ENCODE results near the gene NHEJ1.

The NHEJ1 gene

GRCh38 chr2:219181531-219181930 lies 20.9 kb upstream of the NHEJ1 start:
- no peak overlapping the region for H3K4me3 ChIP-seq (ENCODE audit: low read depth in 1 of 2, low read length in 2 of 2)
- H3K27ac ChIP-seq (ENCODE audit: low read depth, low read length) = no peak overlapping the region
- H3K36me3 ChIP-seq (ENCODE audit: control insufficient read depth in 1 of 2, insufficient read depth in 2 of 2, low read length in 2 of 2) = peaks cover 43 to 51% of the 10 kb centered on the region in 2 donors
- no peak overlapping the region for H3K9ac ChIP-seq (ENCODE audit: low read depth in 1 of 2, low read length in 2 of 2)
- no peaks in the 10 kb centered on the region for H3K9me3 ChIP-seq (ENCODE audit: control insufficient read depth in 1 of 2, low read length in 2 of 2)
- H3K4me1 ChIP-seq (ENCODE audit: control insufficient read depth in 1 of 2, insufficient read depth in 2 of 2, low read length in 2 of 2) = peaks cover 13 to 18% of the 10 kb centered on the region in 2 donors
- no peaks in the 10 kb centered on the region for H3K27me3 ChIP-seq (ENCODE audit: control insufficient read depth in 1 of 2, insufficient read depth in 2 of 2, low read length in 2 of 2)

- H3K27ac ChIP-seq (ENCODE audit: low read depth, low read length) = no peak overlapping the region
- H3K27me3 ChIP-seq (ENCODE audit: control insufficient read depth in 1 of 2, insufficient read depth in 2 of 2, low read length in 2 of 2) = no peaks in the 10 kb centered on the region
- peaks cover 13 to 19% of the 10 kb centered on the region in 2 donors for H3K4me1 ChIP-seq (ENCODE audit: control insufficient read depth in 1 of 2, insufficient read depth in 2 of 2, low read length in 2 of 2)
- H3K9ac ChIP-seq (ENCODE audit: low read depth in 1 of 2, low read length in 2 of 2) = no peak overlapping the region
- no peaks in the 10 kb centered on the region for H3K9me3 ChIP-seq (ENCODE audit: control insufficient read depth in 1 of 2, low read length in 2 of 2)
- H3K4me3 ChIP-seq (ENCODE audit: low read depth in 1 of 2, low read length in 2 of 2) = no peak overlapping the region
- H3K36me3 ChIP-seq (ENCODE audit: control insufficient read depth in 1 of 2, insufficient read depth in 2 of 2, low read length in 2 of 2) = peaks cover 43 to 51% of the 10 kb centered on the region in 2 donors
Observed at GRCh38 chr2:219180961-219181360, 20.3 kb upstream of the NHEJ1 start.

GRCh38 chr2:219179601-219180465 lies 19.2 kb upstream of the NHEJ1 start:
- Histone ChIP-seq H3K4me3 (ENCODE audit: low read depth in 1 of 2, low read length in 2 of 2) (peak overlapping the region; percentile 79 to 85), H3K36me3 (ENCODE audit: control insufficient read depth in 1 of 2, insufficient read depth in 2 of 2, low read length in 2 of 2) (peaks cover 42 to 54% of the 10 kb centered on the region in 2 donors), H3K9me3 (ENCODE audit: control insufficient read depth in 1 of 2, low read length in 2 of 2) (no peaks in the 10 kb centered on the region), H3K27me3 (ENCODE audit: control insufficient read depth in 1 of 2, insufficient read depth in 2 of 2, low read length in 2 of 2) (no peaks in the 10 kb centered on the region), H3K4me1 (ENCODE audit: control insufficient read depth in 1 of 2, insufficient read depth in 2 of 2, low read length in 2 of 2) (peaks cover 20 to 26% of the 10 kb centered on the region in 2 donors), H3K9ac (ENCODE audit: low read depth in 1 of 2, low read length in 2 of 2) (peak overlapping the region in 1 of 2 donors; percentile 95), H3K27ac (ENCODE audit: low read depth, low read length) (no peak overlapping the region)

GRCh38 chr2:219178377-219179175 lies 18.0 kb upstream of the NHEJ1 start:
- Histone ChIP-seq H3K27ac (ENCODE audit: low read depth, low read length) (peak overlapping the region; percentile 65), H3K27me3 (ENCODE audit: control insufficient read depth in 1 of 2, insufficient read depth in 2 of 2, low read length in 2 of 2) (no peaks in the 10 kb centered on the region), H3K4me1 (ENCODE audit: control insufficient read depth in 1 of 2, insufficient read depth in 2 of 2, low read length in 2 of 2) (peaks cover 24 to 26% of the 10 kb centered on the region in 2 donors), H3K4me3 (ENCODE audit: low read depth in 1 of 2, low read length in 2 of 2) (peak overlapping the region; percentile 79 to 85), H3K36me3 (ENCODE audit: control insufficient read depth in 1 of 2, insufficient read depth in 2 of 2, low read length in 2 of 2) (peaks cover 45 to 56% of the 10 kb centered on the region in 2 donors), H3K9me3 (ENCODE audit: control insufficient read depth in 1 of 2, low read length in 2 of 2) (no peaks in the 10 kb centered on the region), H3K9ac (ENCODE audit: low read depth in 1 of 2, low read length in 2 of 2) (peak overlapping the region; percentile 34 to 95)

- Histone ChIP-seq H3K9ac (ENCODE audit: low read depth in 1 of 2, low read length in 2 of 2) (peak within 1 kb of the TSS; percentile 95 to 98), H3K4me1 (ENCODE audit: control insufficient read depth in 1 of 2, insufficient read depth in 2 of 2, low read length in 2 of 2) (peaks cover 26 to 29% of the 10 kb centered on the region in 2 donors), H3K36me3 (ENCODE audit: control insufficient read depth in 1 of 2, insufficient read depth in 2 of 2, low read length in 2 of 2) (peaks cover 43 to 56% of the 10 kb centered on the region in 2 donors), H3K27ac (ENCODE audit: low read depth, low read length) (peak within 1 kb of the TSS; percentile 100), H3K27me3 (ENCODE audit: control insufficient read depth in 1 of 2, insufficient read depth in 2 of 2, low read length in 2 of 2) (no peaks in the 10 kb centered on the region), H3K4me3 (ENCODE audit: low read depth in 1 of 2, low read length in 2 of 2) (peak within 1 kb of the TSS; percentile 88 to 95), H3K9me3 (ENCODE audit: control insufficient read depth in 1 of 2, low read length in 2 of 2) (no peaks in the 10 kb centered on the region)
Observed at GRCh38 chr2:219177552-219178376, 17.1 kb upstream of the NHEJ1 start, which contains the start of gene RETREG2. RETREG2 (plus strand) TSS chr2:219178275; CDS start chr2:219178353, 78 bp downstream.

GRCh38 chr2:219176818-219177551 lies 16.4 kb upstream of the NHEJ1 start, which contains the start of gene CNPPD1:
CNPPD1 (minus strand) TSS chr2:219176925; CDS start chr2:219176828, 97 bp downstream.
- H3K27me3 ChIP-seq (ENCODE audit: control insufficient read depth in 1 of 2, insufficient read depth in 2 of 2, low read length in 2 of 2) = no peaks in the 10 kb centered on the region
- H3K4me3 ChIP-seq (ENCODE audit: low read depth in 1 of 2, low read length in 2 of 2) = peak within 1 kb of the TSS; percentile 95
- H3K9me3 ChIP-seq (ENCODE audit: control insufficient read depth in 1 of 2, low read length in 2 of 2) = no peaks in the 10 kb centered on the region
- H3K9ac ChIP-seq (ENCODE audit: low read depth in 1 of 2, low read length in 2 of 2) = peak within 1 kb of the TSS; percentile 95 to 98
- peak within 1 kb of the TSS; percentile 100 for H3K27ac ChIP-seq (ENCODE audit: low read depth, low read length)
- H3K36me3 ChIP-seq (ENCODE audit: control insufficient read depth in 1 of 2, insufficient read depth in 2 of 2, low read length in 2 of 2) = peaks cover 39 to 56% of the 10 kb centered on the region in 2 donors
- peaks cover 26 to 29% of the 10 kb centered on the region in 2 donors for H3K4me1 ChIP-seq (ENCODE audit: control insufficient read depth in 1 of 2, insufficient read depth in 2 of 2, low read length in 2 of 2)

- peaks cover 31 to 56% of the 10 kb centered on the region in 2 donors for H3K36me3 ChIP-seq (ENCODE audit: control insufficient read depth in 1 of 2, insufficient read depth in 2 of 2, low read length in 2 of 2)
- H3K9me3 ChIP-seq (ENCODE audit: control insufficient read depth in 1 of 2, low read length in 2 of 2) = no peaks in the 10 kb centered on the region
- peak overlapping the region; percentile 95 for H3K4me3 ChIP-seq (ENCODE audit: low read depth in 1 of 2, low read length in 2 of 2)
- peaks cover 29% of the 10 kb centered on the region in 2 donors for H3K4me1 ChIP-seq (ENCODE audit: control insufficient read depth in 1 of 2, insufficient read depth in 2 of 2, low read length in 2 of 2)
- no peaks in the 10 kb centered on the region for H3K27me3 ChIP-seq (ENCODE audit: control insufficient read depth in 1 of 2, insufficient read depth in 2 of 2, low read length in 2 of 2)
- H3K9ac ChIP-seq (ENCODE audit: low read depth in 1 of 2, low read length in 2 of 2) = peak overlapping the region; percentile 95 to 98
- H3K27ac ChIP-seq (ENCODE audit: low read depth, low read length) = peak overlapping the region; percentile 100
Observed at GRCh38 chr2:219175928-219176817, 15.6 kb upstream of the NHEJ1 start.

- Histone ChIP-seq H3K4me1 (ENCODE audit: control insufficient read depth in 1 of 2, insufficient read depth in 2 of 2, low read length in 2 of 2) (peaks cover 35% of the 10 kb centered on the region in 2 donors), H3K9me3 (ENCODE audit: control insufficient read depth in 1 of 2, low read length in 2 of 2) (no peaks in the 10 kb centered on the region), H3K9ac (ENCODE audit: low read depth in 1 of 2, low read length in 2 of 2) (peak overlapping the region; percentile 95 to 98), H3K27ac (ENCODE audit: low read depth, low read length) (no peak overlapping the region), H3K27me3 (ENCODE audit: control insufficient read depth in 1 of 2, insufficient read depth in 2 of 2, low read length in 2 of 2) (no peaks in the 10 kb centered on the region), H3K4me3 (ENCODE audit: low read depth in 1 of 2, low read length in 2 of 2) (peak overlapping the region; percentile 95), H3K36me3 (ENCODE audit: control insufficient read depth in 1 of 2, insufficient read depth in 2 of 2, low read length in 2 of 2) (peaks cover 24 to 49% of the 10 kb centered on the region in 2 donors)
Observed at GRCh38 chr2:219175486-219175885, 14.9 kb upstream of the NHEJ1 start.
